GM12864 (cell line): ENCODE data around the gene B3GAT3.
A peak's percentile ranks its signal among the peaks of the same experiment; 100 is the strongest.

Source experiments
- DNase-seq: peaks from one replicate; pipeline ENCODE4 v3.0.0-alpha.2; 2011; ENCODE audit warnings: low read depth
- H3K4me3 ChIP-seq: 2 replicates; pipeline ENCODE4 v1.5.1; 2011; ENCODE audit warnings: mild to moderate bottlenecking, low read depth, low read length, control low read depth
- TF ChIP-seq, protein P1 (sequence below): IDR thresholded peaks from 2 replicates; pipeline ENCODE4 v1.5.1; 2011; ENCODE audit warnings: low read depth, mild to moderate bottlenecking, moderate library complexity, low read length, control low read depth, inconsistent platforms; ENCODE audit errors: missing control alignments

Gene B3GAT3

DNA sequence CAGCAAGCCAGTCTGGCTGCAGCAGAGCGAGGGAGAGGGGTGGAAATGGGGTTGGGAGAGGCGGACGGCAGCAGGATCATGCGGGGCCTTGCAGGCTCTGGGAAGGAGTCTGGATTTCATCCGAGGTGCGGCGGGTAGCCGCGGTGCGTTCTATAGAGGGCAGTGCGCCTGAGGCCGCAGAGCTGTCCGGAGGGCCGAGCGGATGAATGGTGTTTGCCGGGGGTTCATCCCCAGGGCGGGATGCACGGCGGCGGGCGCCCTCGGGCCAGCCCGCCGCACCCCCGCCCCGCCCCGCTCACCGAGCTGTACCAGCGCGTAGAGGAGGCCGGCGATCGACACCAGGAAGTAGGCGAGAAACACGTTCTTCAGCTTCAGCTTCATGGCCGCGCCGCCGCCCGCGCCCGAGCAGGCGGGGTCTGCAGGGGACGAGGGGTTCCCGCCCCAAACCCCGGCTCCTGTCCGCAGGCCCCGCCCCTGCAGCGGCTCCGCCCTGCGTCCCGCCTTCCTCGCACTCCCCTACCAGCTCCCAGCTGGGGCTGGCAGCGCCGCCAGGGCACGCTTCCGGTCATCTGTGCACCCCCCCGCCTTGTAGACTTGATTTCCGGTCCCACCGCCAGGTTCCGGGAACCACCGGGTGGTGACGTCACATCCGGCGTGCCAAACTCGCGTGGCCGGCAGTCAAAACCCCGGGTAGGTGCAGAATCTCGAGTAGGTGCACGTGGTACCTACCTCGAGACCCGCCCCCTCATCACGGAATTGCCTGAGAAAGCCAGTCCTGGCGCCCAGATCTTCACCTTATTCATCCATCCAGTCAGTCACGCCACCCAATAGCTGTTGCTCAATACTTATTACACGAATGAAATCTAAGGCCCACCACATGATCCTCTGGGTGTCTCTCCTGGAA lies at the start of gene B3GAT3:
Gene B3GAT3 (minus strand): TSS at position 420 of the 904 bp plus-strand sequence. CDS start 39 bp downstream, at position 381.
- peak; percentile 97 for DNase-seq
- TF ChIP-seq, protein P1, sequence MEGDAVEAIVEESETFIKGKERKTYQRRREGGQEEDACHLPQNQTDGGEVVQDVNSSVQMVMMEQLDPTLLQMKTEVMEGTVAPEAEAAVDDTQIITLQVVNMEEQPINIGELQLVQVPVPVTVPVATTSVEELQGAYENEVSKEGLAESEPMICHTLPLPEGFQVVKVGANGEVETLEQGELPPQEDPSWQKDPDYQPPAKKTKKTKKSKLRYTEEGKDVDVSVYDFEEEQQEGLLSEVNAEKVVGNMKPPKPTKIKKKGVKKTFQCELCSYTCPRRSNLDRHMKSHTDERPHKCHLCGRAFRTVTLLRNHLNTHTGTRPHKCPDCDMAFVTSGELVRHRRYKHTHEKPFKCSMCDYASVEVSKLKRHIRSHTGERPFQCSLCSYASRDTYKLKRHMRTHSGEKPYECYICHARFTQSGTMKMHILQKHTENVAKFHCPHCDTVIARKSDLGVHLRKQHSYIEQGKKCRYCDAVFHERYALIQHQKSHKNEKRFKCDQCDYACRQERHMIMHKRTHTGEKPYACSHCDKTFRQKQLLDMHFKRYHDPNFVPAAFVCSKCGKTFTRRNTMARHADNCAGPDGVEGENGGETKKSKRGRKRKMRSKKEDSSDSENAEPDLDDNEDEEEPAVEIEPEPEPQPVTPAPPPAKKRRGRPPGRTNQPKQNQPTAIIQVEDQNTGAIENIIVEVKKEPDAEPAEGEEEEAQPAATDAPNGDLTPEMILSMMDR = no peak
- peak within 1 kb of the TSS; percentile 90 for H3K4me3 ChIP-seq

DNA sequence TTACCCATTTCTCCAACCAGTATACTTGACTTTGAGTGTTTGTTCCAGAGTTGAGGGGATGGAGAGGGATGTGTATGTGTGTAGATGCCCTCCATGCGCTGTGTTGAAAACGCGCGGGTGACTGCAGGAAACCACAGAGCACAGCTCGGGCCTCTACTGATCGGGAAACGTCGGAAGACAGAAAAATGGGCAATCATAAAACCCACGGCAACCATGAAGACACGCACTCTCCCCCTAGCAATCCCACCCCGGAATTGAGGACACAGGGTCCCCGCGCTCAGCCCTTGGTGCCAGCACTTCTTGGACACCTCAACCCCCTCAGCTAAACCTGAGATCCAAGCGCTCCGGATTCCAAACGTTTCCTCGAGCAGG lies 49.4 kb upstream of the B3GAT3 start:
- no peak for DNase-seq
- peak overlapping the region; percentile 88 for H3K4me3 ChIP-seq
- TF ChIP-seq, protein P1 = no peak

DNA sequence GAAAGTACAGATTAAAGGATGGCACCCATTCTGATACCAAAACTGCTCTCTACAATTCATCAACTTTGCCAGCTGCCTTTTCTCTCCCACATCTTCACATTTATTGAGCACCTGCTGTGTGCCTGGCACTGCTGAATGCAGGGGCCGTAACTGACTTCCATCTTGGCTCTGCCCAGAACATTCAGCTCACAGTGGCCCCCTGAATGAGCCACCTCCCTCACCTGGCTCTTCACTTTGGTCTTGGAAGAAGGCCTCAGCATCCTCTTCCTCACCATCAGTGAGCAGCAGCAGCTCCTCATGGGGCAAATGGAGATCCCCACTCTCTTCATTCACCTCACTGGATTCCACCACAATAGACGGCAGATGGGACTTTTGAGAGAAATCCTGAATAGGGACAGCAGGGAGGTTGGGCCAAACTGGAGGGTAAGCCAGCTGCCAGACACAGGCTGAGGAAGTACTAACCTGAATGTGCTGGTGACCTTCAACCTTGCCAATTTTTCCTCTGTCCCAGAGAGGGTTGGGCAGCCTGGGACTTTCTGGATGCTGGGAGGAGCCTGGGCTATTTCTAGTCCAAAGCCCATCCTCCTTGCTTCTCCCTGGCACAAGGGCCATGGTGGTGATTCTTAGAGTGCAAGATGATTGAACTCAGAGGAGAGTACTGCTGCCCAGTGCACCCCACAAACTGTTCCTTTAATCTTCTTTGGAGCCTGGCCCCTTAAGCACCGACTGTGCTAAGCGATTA lies 47.8 kb upstream of the B3GAT3 start:
- TF ChIP-seq, protein P1 = no peak
- H3K4me3 ChIP-seq = no peak overlapping the region
- DNase-seq = no peak

DNA sequence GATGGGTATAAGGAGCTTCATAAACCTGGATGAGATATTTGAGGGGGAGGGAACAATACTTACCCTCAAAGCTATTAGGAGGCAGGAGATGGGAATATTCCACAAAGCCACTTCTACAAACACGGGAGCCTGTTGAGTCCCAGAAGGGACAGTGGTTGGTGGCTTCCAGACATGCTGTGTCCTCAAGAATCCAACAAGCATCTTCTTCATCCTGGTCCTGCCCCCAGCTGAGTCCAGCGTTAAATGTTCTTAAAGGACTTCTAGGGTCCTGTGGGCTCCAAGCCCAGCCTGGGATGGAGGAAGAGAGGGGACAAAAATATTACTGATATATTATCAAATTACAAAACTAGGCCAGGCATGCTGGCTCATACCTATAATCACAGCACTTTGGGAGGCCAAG lies 45.7 kb upstream of the B3GAT3 start:
- TF ChIP-seq, protein P1 = no peak
- DNase-seq = no peak
- peak overlapping the region; percentile 69; the same call in 1 of the 2 replicates for H3K4me3 ChIP-seq

DNA sequence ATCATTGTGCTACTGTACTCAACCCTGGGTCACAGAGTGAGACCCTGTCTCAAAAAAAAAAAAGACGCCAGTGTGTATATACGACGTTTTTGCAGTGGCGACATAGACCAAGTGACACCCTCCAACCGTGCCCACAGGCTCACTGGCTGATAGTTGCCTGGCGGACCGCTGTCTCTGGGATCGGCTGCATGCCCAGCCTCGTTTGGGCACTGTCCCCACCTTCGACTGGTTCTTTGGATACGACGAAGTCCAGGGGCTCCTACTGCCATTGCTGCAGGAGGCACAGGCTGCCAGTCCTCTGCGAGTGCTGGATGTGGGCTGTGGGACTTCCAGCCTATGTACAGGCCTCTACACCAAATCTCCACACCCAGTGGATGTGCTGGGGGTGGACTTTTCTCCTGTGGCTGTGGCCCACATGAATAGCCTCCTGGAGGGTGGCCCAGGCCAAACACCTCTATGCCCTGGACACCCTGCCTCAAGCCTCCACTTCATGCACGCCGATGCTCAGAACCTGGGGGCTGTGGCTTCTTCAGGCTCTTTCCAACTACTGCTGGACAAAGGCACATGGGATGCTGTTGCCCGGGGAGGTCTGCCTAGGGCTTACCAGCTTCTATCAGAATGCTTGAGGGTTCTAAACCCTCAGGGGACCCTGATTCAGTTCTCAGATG lies 44.6 kb upstream of the B3GAT3 start:
- DNase-seq = no peak
- TF ChIP-seq, protein P1 = no peak
- peak overlapping the region; percentile 69 for H3K4me3 ChIP-seq

DNA sequence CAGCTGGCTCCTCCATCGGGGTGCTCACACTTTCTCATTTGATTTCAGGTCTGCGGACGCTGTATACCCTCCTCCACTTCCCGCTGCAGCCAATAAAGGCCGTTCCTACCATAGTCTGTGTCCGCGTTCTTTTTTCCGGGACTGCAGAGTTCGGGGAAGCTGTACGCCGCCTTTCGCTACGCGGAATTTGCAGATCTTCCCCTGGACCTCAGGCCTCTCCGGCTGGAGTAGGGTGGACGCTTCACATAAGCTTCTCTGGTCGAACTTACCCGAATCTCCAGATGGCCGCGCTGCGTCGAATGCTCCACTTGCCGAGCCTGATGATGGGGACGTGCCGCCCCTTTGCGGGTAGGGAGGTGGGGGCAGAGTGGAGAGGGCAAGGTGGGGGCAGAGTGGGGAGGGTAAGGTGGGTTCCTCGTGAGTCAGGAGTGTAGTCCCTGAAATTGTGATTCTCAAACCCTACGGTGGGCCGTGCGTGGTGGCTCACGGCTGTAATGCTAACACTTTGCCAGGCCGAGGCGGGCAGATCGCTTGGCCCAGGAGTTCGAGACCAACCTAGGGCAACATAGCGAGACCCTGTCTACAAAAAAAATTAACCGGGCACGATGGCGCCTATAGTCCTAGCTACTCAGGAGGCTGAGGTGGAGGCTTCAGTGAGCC lies 43.9 kb upstream of the B3GAT3 start:
- H3K4me3 ChIP-seq = peak overlapping the region; percentile 69
- DNase-seq = no peak
- TF ChIP-seq, protein P1 = no peak
